ENCODE measurements around the gene CZIB.

CZIB gene

GRCh38 chr1:53166912-53167311, 53.5 kb downstream of the CZIB start:
- H3K4me3 ChIP-seq (ENCODE audit: low read length), result no peak overlapping the region
- H3K36me3 ChIP-seq (ENCODE audit: control insufficient read depth, insufficient read depth, low read length, severe bottlenecking), result no peaks in the 10 kb centered on the region
- H3K9ac ChIP-seq (ENCODE audit: low read length), result no peak overlapping the region
- no peaks in the 10 kb centered on the region for H3K9me3 ChIP-seq (ENCODE audit: control insufficient read depth, low read length)
- peaks cover 17% of the 10 kb centered on the region for H3K4me1 ChIP-seq (ENCODE audit: control insufficient read depth, insufficient read depth, low read length)
- no peaks in the 10 kb centered on the region for H3K27me3 ChIP-seq (replicated peaks; ENCODE audit: control insufficient read depth, insufficient read depth, low read length)
- no peak for DNase-seq (ENCODE audit: low read depth)

DNA sequence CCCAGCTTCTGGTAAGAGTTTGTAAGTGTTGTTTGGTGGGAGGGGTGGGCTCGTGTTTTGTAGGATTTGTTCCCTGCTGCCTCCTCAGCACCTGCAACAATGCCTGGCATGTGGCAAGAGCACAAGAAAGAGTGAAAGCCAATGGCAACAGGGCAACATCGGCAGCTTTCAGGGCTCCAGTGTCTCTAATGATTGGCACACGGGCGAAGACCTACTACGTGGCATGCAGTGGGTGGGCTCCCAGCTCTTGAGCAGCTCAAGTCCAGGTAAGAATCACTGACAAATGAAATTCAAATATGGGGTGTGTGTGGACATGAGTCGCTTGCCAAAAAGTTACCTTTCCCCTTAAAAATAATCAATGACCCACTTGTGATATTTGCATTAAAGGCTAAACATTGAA, 54.1 kb downstream of the CZIB start:
- no peaks in the 10 kb centered on the region for H3K9me3 ChIP-seq (ENCODE audit: control insufficient read depth, low read length)
- no peaks in the 10 kb centered on the region for H3K27me3 ChIP-seq (replicated peaks; ENCODE audit: control insufficient read depth, insufficient read depth, low read length)
- DNase-seq (ENCODE audit: low read depth), result no peak
- no peak overlapping the region for H3K4me3 ChIP-seq (ENCODE audit: low read length)
- no peaks in the 10 kb centered on the region for H3K36me3 ChIP-seq (ENCODE audit: control insufficient read depth, insufficient read depth, low read length, severe bottlenecking)
- no peak overlapping the region for H3K9ac ChIP-seq (ENCODE audit: low read length)
- peaks cover 15% of the 10 kb centered on the region for H3K4me1 ChIP-seq (ENCODE audit: control insufficient read depth, insufficient read depth, low read length)

DNA sequence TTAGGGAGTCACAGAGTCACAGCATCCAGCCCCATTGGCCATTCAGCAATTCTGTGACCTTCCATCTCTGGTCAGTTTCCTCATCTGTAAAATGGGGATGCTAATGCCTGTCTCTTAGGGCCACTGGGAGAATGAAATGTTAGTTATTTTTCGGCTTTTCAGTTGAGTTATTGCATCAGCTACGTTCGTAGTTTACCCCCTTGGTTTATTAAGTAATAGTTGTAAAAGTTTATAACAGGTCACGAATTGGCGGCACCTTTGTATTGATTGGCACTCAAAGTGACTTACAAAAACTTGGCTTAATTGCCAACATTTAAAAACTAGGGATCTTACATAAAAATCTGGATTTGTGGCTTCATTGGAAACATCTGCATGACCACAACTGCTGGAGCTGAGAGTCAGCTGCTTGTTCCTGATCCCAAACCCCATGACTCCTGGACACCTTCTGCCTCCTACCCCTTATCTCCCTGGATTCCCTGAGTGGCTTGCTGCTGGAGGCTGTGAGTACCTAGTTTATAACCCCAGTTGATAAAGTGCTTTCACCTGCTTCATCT, 54.9 kb downstream of the CZIB start:
- Histone ChIP-seq H3K27me3 (replicated peaks; ENCODE audit: control insufficient read depth, insufficient read depth, low read length) (no peaks in the 10 kb centered on the region), H3K36me3 (ENCODE audit: control insufficient read depth, insufficient read depth, low read length, severe bottlenecking) (no peaks in the 10 kb centered on the region), H3K4me3 (ENCODE audit: low read length) (no peak overlapping the region), H3K9me3 (ENCODE audit: control insufficient read depth, low read length) (no peaks in the 10 kb centered on the region), H3K4me1 (ENCODE audit: control insufficient read depth, insufficient read depth, low read length) (peaks cover 15% of the 10 kb centered on the region), H3K9ac (ENCODE audit: low read length) (no peak overlapping the region)
- no peak for DNase-seq (ENCODE audit: low read depth)
